ENCODE data around the gene GBP3. TPM values are rescaled to one million over a fixed set of nuclear protein-coding genes. Genes with fewer than 3 reads are reported as not detected.

GBP3 gene, protein sequence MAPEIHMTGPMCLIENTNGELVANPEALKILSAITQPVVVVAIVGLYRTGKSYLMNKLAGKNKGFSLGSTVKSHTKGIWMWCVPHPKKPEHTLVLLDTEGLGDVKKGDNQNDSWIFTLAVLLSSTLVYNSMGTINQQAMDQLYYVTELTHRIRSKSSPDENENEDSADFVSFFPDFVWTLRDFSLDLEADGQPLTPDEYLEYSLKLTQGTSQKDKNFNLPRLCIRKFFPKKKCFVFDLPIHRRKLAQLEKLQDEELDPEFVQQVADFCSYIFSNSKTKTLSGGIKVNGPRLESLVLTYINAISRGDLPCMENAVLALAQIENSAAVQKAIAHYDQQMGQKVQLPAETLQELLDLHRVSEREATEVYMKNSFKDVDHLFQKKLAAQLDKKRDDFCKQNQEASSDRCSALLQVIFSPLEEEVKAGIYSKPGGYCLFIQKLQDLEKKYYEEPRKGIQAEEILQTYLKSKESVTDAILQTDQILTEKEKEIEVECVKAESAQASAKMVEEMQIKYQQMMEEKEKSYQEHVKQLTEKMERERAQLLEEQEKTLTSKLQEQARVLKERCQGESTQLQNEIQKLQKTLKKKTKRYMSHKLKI
- total RNA-seq (2011; cell fraction: chromatin; rRNA removed; ENCODE audit: low replicate concordance): not detected in 2 replicates
- total RNA-seq (2011; cell fraction: nucleolus; rRNA removed): not detected in 2 replicates
- total RNA-seq (2011; cell fraction: nucleoplasm; rRNA removed): not detected in 2 replicates
- total RNA-seq (2014; rRNA removed): not detected in 2 replicates
- total RNA-seq (2014; rRNA removed; fragmentation: Illumina TruSeq; extraction: Trizol): 0.11 TPM in 1 of 2 replicates, not detected in the other
- 0.14 TPM in 1 of 2 replicates, not detected in the other for total RNA-seq (2015; rRNA removed; fragmentation: Illumina TruSeq; extraction: Trizol)
- 0.22 TPM in 1 of 2 replicates, not detected in the other for total RNA-seq (2021)
- 0.05 and 0.11 TPM in 2 replicates for polyA plus RNA-seq (2011; rRNA removed)
- polyA plus RNA-seq (2011; cell fraction: cytosol; rRNA removed): 0.04 TPM in 1 of 2 replicates, not detected in the other
- polyA plus RNA-seq (2011; cell fraction: nucleus; rRNA removed): 0.18 TPM in 1 of 2 replicates, not detected in the other
- polyA plus RNA-seq (2012): 0.04 and 0.43 TPM in 2 replicates
- 0.07 TPM in 1 of 2 replicates, not detected in the other for polyA plus RNA-seq (2014; fragmentation: Illumina TruSeq; extraction: Trizol)
- under 1 TPM in 1 of 2 experiments, not detected in 1; 0.07 TPM for polyA plus RNA-seq (2014; fragmentation: Nextera tagmentation; extraction: Ambion mirVana)
- polyA plus RNA-seq (2014; rRNA removed): not detected in 2 replicates
- 0.51 TPM in 1 of 2 replicates, not detected in the other for polyA minus RNA-seq (2011; rRNA and poly(A)+ RNA removed)
- not detected in 2 replicates for polyA minus RNA-seq (2011; cell fraction: cytosol; rRNA and poly(A)+ RNA removed)
- not detected in 2 replicates for polyA minus RNA-seq (2011; cell fraction: nucleus; rRNA and poly(A)+ RNA removed)
- Bru-seq, nascent RNA: percentile 18 among the genes with signal in this experiment
- BruChase-seq, experiment 1, labeled RNA remaining after a 2-hour chase: percentile 6 among the genes with signal in this experiment
- percentile 13 among the genes with signal in this experiment for BruChase-seq, experiment 2, labeled RNA remaining after a 6-hour chase
- long read RNA-seq, experiment 1: 0 reads
- long read RNA-seq, experiment 2: 0 reads
- long read RNA-seq, experiment 3: 0 reads

DNA sequence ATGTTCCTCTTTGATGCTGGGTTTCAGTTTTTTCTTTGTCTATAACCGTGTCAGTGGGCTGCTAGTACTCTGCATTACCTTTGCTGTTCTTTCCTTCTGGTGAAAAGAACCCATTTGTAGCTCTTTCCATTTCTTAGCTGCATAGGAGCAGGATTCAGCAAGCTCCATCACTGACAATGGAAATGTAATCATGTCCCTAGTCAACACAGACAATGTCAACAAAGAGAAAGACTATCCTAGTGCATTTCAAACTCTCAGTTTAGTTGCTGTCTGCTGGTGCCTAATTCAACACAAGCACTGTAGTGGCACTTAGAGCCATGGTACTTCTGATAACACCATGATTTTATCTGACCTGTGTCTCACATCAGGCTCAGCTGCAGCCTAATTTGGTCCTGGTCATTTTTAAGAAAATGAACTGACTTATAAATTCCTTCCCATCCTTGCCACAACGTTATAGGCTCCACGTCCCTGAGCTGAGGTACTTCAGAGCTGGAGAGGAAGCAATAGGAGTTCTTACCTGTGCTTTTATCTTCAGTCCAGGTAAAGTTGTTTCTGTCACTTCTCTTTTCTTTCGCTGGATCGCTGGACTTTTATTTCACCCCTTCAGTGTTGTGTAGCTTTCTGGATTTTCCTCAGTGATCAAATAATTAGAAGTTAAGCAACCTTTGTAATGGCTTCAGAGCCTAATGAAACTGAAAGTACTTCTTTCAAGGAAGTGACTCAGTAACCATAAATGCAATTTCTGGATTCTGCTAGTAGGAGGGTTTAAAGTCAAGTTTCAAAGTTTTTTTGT, at the start of gene GBP3:
TSS of gene GBP3 (minus strand) at position 700 of the 793 bp plus-strand sequence. CDS start 2,145 bp downstream, outside the sequence.
- no peak within 1 kb of the TSS for H3K27ac ChIP-seq (ENCODE audit: extremely low read depth, low read depth, low read length)
- ChIA-PET POLR2A (interaction anchor here (0.8 to 1.4 kb wide), 2 partner anchors 13 to 31 kb away, joined by 3 to 4 read pairs; no protein-coding TSS in a partner anchor), CTCF (ENCODE audit: low intra/inter-chr PET ratio) (no interaction called here)
- H3K9me3 ChIP-seq (replicated peaks; ENCODE audit: control insufficient read depth, insufficient read depth, low read depth, low read length): no peaks in the 10 kb centered on the region
- H3K9ac ChIP-seq (ENCODE audit: insufficient read depth in 1 of 2, low read depth in 2 of 2, low read length in 2 of 2): no peak within 1 kb of the TSS
- H4K20me1 ChIP-seq (replicated peaks; ENCODE audit: control insufficient read depth, insufficient read depth, low read length): no peaks in the 10 kb centered on the region
- 0 out of 2 replicates have a peak within 1 kb of the TSS, but pooled peaks have one; percentile 18 for H3K4me2 ChIP-seq (ENCODE audit: insufficient read depth, low read length)
- TF ChIP-seq ETV1 (tag; conservative IDR thresholded peaks at IDR 0.05; ENCODE audit: low read depth) (0 out of 2 replicates have a peak, but pooled peaks have one; percentile 30), ELF1 (tag; IDR thresholded peaks at IDR 0.05) (peak; percentile 10; the same call in 1 of the 2 replicates), CBX5 (IDR thresholded peaks at IDR 0.05; ENCODE audit: borderline replicate concordance, low read depth) (no peak), KDM1A (IDR thresholded peaks at IDR 0.05) (no peak), CEBPB (tag; IDR thresholded peaks at IDR 0.05) (peak; percentile 32; the same call in 1 of the 2 replicates), CEBPG (CRISPR knock-in tag; IDR thresholded peaks at IDR 0.05) (no peak), CEBPG (tag; conservative IDR thresholded peaks at IDR 0.05 in 1 of 2, IDR thresholded peaks at IDR 0.05 in 1 of 2) (peak; percentile 69 to 94), GABPA (tag; conservative IDR thresholded peaks at IDR 0.05; ENCODE audit: low read depth) (0 out of 2 replicates have a peak, but pooled peaks have one; percentile 24), POLR2AphosphoS5 (IDR thresholded peaks at IDR 0.05; ENCODE audit: control insufficient read depth, insufficient read depth, low read depth, low read length) (no peak), FOXA3 (CRISPR knock-in tag; conservative IDR thresholded peaks at IDR 0.05 in 1 of 2, IDR thresholded peaks at IDR 0.05 in 1 of 2) (peak in 1 of 2 experiments; percentile 53; a peak in 2 of 4 replicates), STAT5A (IDR thresholded peaks at IDR 0.05; ENCODE audit: borderline replicate concordance, low read length) (no peak)
- TF ChIP-seq, protein P1, sequence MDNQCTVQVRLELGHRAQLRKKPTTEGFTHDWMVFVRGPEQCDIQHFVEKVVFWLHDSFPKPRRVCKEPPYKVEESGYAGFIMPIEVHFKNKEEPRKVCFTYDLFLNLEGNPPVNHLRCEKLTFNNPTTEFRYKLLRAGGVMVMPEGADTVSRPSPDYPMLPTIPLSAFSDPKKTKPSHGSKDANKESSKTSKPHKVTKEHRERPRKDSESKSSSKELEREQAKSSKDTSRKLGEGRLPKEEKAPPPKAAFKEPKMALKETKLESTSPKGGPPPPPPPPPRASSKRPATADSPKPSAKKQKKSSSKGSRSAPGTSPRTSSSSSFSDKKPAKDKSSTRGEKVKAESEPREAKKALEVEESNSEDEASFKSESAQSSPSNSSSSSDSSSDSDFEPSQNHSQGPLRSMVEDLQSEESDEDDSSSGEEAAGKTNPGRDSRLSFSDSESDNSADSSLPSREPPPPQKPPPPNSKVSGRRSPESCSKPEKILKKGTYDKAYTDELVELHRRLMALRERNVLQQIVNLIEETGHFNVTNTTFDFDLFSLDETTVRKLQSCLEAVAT (IDR thresholded peaks at IDR 0.05): no peak
- H3K4me3 ChIP-seq: no peak within 1 kb of the TSS
- FAIRE-seq (no peak), ATAC-seq (no peak), DNase-seq (ENCODE audit: extremely low read depth in 1 of 4, low spot score in 3 of 4) (no peak)
- peaks cover 0 to 4% of the 10 kb centered on the region in 2 experiments; a peak in 1 of 5 replicates for H3K27me3 ChIP-seq (ENCODE audit: control insufficient read depth in 2 of 2, insufficient read depth in 2 of 2, low read length in 2 of 2)
- no peak within 1 kb of the TSS; the same call in 1 of the 2 replicates for H2AFZ ChIP-seq (ENCODE audit: low read depth, low read length)
- BruUV-seq (replicated peaks): no TSS peak
- no peaks in the 10 kb centered on the region for H3K9me1 ChIP-seq (ENCODE audit: control insufficient read depth, insufficient read depth, low read length)
- in situ Hi-C loops (cut with MboI): no loop called here
- no peaks in the 10 kb centered on the region for H3K36me3 ChIP-seq (ENCODE audit: control insufficient read depth, insufficient read depth, low read length)
- H3K4me1 ChIP-seq (replicated peaks in 1 of 2; ENCODE audit: control insufficient read depth in 2 of 2, insufficient read depth in 2 of 2, low read length in 2 of 2): no peaks in the 10 kb centered on the region; a peak in 1 of 5 replicates
- H3K79me2 ChIP-seq (ENCODE audit: control insufficient read depth, insufficient read depth, low read length): no peaks in the 10 kb centered on the region
- intact Hi-C loops (cut with micrococcal nuclease): no loop called here
- WGBS (ENCODE audit: insufficient coverage, low coverage, missing lambda C conversion rate): 0% methylated on average over 5 of the region's 5 CpGs
